Activated T-cell treated with anti-CD3 and anti-CD28 coated beads, Interleukin-2, amount 50 U/mL, for 24 hours (primary cell): Measurements from ENCODE around the gene LMAN2.
"Not testable (repeated sequence)": the region's sequence is repeated elsewhere in the genome, so short reads cannot be mapped to it uniquely, and the experiment has no call there.

Experiments used
- DNase-seq: peaks from one replicate; pipeline ENCODE4 v3.0.0-alpha.2; 2020
- H3K27ac Mint-ChIP-seq: 2 replicates; pipeline ENCODE4 v1.8.0; 2020; ENCODE audit warnings: mild to moderate bottlenecking, mixed read lengths
- H3K27me3 Mint-ChIP-seq: 2 replicates; pipeline ENCODE4 v1.8.0; 2020; ENCODE audit warnings: mixed read lengths
- H3K36me3 Mint-ChIP-seq: 2 replicates; pipeline ENCODE4 v1.8.0; 2020; ENCODE audit warnings: low read depth, mixed read lengths
- H3K4me1 Mint-ChIP-seq: 2 replicates; pipeline ENCODE4 v1.8.0; 2020; ENCODE audit warnings: low read depth, mixed read lengths
- H3K4me3 Mint-ChIP-seq: 2 replicates; pipeline ENCODE4 v1.8.0; 2020; ENCODE audit warnings: mild to moderate bottlenecking, moderate library complexity, mixed read lengths
- H3K9me3 Mint-ChIP-seq: 2 replicates; pipeline ENCODE4 v1.8.0; 2020; ENCODE audit warnings: mixed read lengths

LMAN2 gene

DNA sequence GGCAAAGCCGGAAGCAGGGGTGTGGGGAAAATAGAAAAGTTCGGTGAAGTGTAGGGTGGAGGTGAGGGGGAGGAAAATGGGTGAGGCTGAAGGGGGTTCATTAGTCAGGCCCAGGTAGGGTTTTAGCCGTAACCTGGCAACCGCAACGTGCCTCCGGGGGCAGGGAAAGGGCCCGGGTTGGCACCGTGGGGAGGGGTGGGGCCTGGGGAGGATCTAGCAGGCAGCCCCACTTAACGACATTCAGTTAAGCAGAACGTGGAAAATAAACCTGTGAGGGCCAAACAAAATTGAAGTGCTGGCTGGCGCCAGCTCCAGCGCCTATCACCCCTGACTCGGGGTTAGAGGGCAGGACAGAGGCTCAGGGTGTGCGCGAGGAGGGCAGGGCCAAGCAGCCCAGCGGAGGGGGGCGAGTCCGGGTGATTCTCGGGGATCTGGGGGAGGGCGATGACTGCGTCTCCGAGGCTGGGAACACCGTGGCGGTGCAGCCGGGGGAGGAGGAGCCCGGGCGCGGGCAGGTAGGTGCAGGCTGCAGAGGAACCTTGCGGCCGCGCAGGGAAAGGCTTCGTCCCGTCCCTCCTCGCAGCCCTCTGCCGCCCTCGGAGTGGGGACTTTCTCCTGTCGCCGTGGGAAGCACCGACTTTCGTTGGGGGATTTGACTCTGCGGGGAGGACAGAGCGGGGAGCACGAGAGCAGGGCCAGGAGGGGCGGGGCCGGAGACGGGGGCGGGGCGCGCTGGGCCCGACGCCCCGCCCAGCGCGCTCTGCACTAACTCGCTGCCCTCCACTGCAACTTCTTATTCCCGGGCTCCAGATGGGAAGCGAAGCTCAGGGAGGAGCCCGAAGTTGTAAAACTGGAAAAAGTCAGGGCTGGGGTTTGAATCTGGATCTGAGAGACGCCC is 11.4 kb upstream of the LMAN2 start:
- Mint-ChIP-seq H3K27ac (peak overlapping the region; percentile 93), H3K36me3 (peaks cover 43% of the 10 kb centered on the region), H3K9me3 (no peaks in the 10 kb centered on the region), H3K4me1 (peaks cover 76% of the 10 kb centered on the region), H3K27me3 (no peaks in the 10 kb centered on the region), H3K4me3 (peak overlapping the region; percentile 76)
- peak; percentile 81 for DNase-seq

DNA sequence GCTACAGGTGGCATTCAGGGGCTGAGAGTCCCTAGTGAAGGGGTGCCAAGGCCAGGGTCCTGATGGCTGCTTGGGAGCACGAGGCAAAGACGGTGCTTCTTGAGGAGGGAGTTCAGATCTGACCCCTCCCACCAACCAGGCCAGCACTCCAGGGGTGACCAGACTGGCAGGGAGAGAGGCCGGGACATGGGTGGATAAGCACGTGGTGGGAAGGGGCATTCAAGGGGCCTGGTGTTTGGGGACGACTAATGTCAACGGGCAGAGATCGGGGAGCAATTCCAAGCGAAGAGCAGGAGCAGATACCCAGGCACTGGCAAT is 10.8 kb upstream of the LMAN2 start:
- H3K4me1 Mint-ChIP-seq, result peaks cover 80% of the 10 kb centered on the region
- H3K36me3 Mint-ChIP-seq, result peaks cover 40% of the 10 kb centered on the region
- H3K4me3 Mint-ChIP-seq, result peak overlapping the region; percentile 76
- no peaks in the 10 kb centered on the region for H3K9me3 Mint-ChIP-seq
- no peak for DNase-seq
- H3K27me3 Mint-ChIP-seq, result no peaks in the 10 kb centered on the region
- peak overlapping the region; percentile 89 for H3K27ac Mint-ChIP-seq

DNA sequence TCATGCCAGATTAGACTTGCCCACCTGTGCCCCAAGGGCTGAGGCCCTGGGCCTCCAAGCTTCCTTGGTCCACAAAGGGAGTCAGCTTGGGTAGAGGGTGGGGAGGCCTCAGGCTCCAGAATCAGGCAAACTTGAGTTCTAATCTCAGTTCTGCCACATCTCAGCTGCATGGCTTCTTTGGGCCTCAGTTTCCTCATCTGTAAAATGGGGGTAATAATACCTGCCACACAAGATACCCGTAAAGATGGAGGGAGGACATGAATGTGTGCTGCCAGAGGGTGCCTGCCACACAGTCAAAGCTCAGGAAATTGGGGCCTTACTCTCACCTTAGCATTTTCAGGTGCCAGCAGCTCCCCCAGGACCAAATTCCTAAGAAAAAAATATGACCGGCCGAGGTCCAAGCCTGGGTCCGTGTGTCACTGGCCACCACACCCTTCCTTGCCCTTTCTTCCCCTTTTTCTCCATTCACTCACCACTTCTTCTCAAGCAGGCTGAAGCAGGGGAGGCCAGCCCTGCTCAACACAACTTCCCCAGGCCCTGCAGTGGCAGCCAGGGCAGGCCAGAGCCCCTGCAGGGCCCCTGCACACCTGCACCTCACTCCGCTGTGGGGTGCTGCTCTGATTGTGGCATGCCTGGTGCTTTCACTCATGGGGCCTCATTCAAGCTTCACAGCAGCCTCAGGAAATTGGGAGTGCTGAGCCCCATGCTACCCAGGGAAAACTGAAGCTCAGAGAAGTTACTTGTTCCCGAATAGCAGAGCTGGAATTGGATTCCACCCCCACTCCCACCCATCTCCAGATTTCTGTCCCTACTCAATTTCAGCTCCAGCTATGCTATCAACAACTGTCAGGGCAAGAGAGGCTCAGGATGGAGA is 10.2 kb upstream of the LMAN2 start:
- no peaks in the 10 kb centered on the region for H3K9me3 Mint-ChIP-seq
- H3K4me3 Mint-ChIP-seq, result peak overlapping the region; percentile 76
- H3K36me3 Mint-ChIP-seq, result peaks cover 36% of the 10 kb centered on the region
- H3K27me3 Mint-ChIP-seq, result no peaks in the 10 kb centered on the region
- peak overlapping the region; percentile 89 for H3K27ac Mint-ChIP-seq
- DNase-seq, result no peak
- H3K4me1 Mint-ChIP-seq, result peaks cover 84% of the 10 kb centered on the region

DNA sequence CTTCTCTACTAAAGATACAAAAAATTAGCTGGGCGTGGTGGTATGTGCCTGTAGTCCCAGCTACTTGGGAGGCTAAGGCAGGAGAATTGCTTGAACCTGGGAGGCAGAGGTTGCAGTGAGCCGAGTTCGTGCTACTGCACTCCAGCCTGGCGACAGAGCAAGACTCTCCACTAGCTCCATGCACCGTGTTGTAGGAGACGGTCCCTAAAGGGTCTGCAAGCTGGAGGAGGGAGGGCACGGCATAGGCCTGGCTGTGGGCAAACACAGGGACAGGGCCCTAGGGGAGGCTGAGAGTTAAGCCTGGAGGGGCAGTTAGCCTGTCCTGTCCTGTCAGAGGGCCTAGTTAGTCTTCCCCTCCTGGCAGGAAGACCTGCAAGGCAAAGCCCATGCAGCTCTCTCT is 9.3 kb upstream of the LMAN2 start:
- H3K9me3 Mint-ChIP-seq, DNase-seq, H3K27me3 Mint-ChIP-seq, H3K4me3 Mint-ChIP-seq: not testable (repeated sequence)
- peak overlapping the region; percentile 40 for H3K27ac Mint-ChIP-seq
- peaks cover 88% of the 10 kb centered on the region for H3K4me1 Mint-ChIP-seq
- peaks cover 32% of the 10 kb centered on the region for H3K36me3 Mint-ChIP-seq

DNA sequence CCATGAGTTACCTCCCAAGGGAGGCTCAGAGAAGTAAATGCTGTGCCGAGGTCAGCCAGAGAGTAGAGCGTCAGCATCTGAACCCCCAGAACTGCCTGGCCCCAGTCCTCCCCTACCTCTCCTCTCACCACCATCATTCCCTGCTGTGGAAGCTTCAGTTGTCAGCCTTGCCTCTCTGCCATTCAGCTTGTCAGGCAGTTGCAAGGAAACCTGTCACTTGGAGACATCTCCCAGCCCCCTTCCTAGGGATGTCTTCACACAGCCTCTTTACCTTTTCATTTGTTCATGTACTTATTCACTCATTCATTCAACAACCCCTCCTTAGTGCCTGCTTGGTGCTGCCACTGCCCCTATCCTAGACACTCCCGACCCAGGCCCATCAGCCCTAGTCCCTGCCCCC is 8.4 kb upstream of the LMAN2 start:
- peak overlapping the region; percentile 89 for H3K4me3 Mint-ChIP-seq
- peak overlapping the region; percentile 90 for H3K27ac Mint-ChIP-seq
- H3K36me3 Mint-ChIP-seq, result peaks cover 29% of the 10 kb centered on the region
- no peak for DNase-seq
- peaks cover 86% of the 10 kb centered on the region for H3K4me1 Mint-ChIP-seq
- peaks cover 8% of the 10 kb centered on the region for H3K9me3 Mint-ChIP-seq
- no peaks in the 10 kb centered on the region for H3K27me3 Mint-ChIP-seq

DNA sequence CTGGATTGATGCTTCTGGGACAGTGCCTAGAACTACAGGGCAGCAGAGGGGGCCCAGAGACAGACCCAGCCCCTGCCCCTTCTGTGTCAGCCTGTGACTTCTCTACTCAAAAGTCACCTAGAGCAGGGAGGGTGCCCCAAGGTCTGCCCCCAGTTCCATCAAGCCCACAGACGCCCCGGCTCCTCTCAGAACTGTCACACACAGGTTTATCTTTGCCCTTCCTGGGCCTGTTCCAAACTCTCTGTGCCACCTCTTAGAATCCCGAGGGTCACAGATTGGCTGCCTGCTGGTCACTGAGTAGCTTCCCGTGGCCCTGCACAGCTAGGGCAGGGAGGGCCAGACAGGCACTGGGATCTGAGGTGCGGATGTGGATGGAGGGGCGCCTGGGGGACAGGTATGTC is 8.0 kb upstream of the LMAN2 start:
- peak overlapping the region; percentile 90 for H3K27ac Mint-ChIP-seq

DNA sequence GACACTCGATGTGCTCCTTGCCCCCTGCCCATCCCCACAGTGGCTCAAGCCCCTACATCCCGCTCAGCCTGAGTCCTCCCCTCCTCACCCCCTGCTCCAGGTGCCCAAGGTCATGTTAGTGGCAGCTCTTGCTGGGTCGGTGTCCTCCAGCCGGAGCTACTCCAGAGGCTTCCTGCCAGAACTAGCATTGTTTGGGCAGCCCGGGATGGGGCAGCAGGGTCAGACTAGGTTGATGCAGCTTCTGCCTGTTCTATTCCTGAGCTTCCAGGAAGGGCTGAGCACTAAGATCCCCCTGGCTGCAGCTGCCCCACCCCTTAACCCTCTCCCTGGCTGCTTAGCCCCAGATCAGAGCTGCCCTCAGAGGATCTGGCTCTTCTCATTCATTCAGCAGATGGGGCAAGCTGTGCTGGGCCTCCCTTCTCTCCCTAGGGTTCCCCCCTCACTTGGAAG is 6.9 kb upstream of the LMAN2 start:
- peaks cover 8% of the 10 kb centered on the region for H3K9me3 Mint-ChIP-seq
- peak overlapping the region; percentile 90 for H3K27ac Mint-ChIP-seq
- peak overlapping the region; percentile 89 for H3K4me3 Mint-ChIP-seq
- no peak for DNase-seq
- H3K4me1 Mint-ChIP-seq, result peaks cover 79% of the 10 kb centered on the region
- H3K36me3 Mint-ChIP-seq, result peaks cover 27% of the 10 kb centered on the region
- H3K27me3 Mint-ChIP-seq, result no peaks in the 10 kb centered on the region

More for the DNA sequence above, 8.0 kb upstream of the LMAN2 start:
- Mint-ChIP-seq H3K36me3 (peaks cover 27% of the 10 kb centered on the region), H3K27me3 (no peaks in the 10 kb centered on the region), H3K4me3 (peak overlapping the region; percentile 89), H3K4me1 (peaks cover 86% of the 10 kb centered on the region), H3K9me3 (peaks cover 8% of the 10 kb centered on the region)
- DNase-seq, result no peak

DNA sequence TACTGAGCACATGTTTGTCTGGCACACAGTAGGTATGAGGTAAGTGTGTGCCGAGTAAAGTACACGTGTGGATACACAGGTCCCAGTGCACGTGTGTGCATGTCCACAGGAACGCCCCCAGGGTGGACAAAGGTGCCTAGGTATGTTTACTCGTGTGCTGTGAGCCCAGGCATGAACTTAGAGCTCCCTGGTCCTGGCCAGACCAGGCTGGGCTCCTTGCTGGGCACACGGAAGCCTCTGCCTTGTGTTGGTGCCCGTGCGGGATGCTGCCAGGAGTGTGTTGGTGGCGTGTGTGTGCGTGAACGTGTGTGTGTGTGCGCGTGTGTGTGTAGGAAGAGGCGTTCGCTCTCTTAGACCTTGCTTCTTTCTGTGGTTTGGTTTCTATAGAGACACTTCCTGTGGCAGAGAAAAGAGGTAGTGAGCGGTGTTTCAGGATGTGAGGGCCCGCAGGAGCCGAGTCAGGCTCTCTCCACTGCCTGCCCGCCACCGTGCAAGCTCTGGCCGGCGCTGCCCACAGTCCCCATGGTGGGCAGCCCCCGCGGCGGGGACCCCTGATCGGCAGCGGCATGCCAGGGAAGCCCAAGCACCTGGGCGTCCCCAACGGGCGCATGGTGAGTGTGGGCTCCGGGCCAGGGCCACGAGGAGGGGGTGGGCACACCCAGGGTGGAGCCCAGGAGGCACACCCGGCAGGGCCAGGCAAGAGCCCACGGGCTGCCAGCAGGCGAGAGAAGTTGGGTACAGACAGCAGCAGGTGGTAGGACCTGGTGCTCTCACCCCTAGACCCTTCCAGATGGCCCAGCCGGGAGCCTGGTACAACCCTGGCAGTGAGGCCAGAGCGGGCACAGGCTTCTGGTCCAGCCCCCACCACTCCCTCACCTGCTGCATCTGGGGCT is 6.2 kb upstream of the LMAN2 start, which contains the start of gene RGS14:
Gene RGS14 (plus strand): TSS at position 466 of the 893 bp plus-strand sequence. CDS start 101 bp downstream, at position 567.
- Mint-ChIP-seq H3K4me1 (peaks cover 72% of the 10 kb centered on the region), H3K36me3 (peaks cover 27% of the 10 kb centered on the region), H3K27me3 (no peaks in the 10 kb centered on the region), H3K27ac (peak within 1 kb of the TSS; percentile 92), H3K4me3 (peak within 1 kb of the TSS; percentile 89), H3K9me3 (peaks cover 8% of the 10 kb centered on the region)
- peak; percentile 78 for DNase-seq

DNA sequence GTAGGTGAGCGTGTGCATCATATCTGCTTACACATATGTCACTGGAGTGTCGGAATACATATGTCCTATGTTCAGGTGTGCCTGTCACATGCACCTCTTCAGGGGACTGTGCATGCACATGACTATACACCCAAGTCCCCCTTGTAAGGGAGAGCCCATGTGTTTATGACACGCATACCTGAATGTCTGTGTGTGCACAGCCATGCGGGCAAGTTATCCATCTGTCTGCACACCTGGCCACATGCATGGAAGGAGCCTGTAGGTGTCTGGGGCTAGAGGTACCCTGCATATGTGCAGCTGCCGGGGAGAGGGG is 5.6 kb upstream of the LMAN2 start:
- Mint-ChIP-seq H3K4me1 (peaks cover 68% of the 10 kb centered on the region), H3K27me3 (no peaks in the 10 kb centered on the region), H3K27ac (peak overlapping the region; percentile 92), H3K9me3 (peaks cover 8% of the 10 kb centered on the region), H3K36me3 (peaks cover 27% of the 10 kb centered on the region), H3K4me3 (peak overlapping the region; percentile 89)
- DNase-seq, result peak; percentile 47

DNA sequence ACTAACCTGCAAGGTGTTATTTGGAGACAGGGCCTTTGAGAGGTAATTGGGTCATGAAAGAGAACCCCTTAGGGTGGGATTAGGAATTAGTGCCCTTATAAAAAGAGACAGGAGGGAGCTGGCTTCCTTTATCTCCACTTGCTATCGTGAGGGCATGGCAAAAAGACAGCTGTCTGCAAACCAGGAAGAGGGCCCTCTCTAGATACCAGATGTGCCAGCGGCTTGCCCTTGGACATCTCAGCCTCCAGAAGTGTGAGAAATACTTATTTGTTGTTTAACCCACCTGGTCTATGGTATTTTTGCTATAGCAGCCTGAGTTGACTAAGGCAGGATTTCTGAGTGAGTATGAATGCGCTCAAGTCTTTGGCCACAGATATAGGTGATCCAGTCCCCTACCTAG is 5.3 kb upstream of the LMAN2 start:
- H3K36me3 Mint-ChIP-seq, result peaks cover 26% of the 10 kb centered on the region
- H3K4me1 Mint-ChIP-seq, result peaks cover 68% of the 10 kb centered on the region
- H3K27me3 Mint-ChIP-seq, result no peaks in the 10 kb centered on the region
- no peak overlapping the region for H3K27ac Mint-ChIP-seq
- peak overlapping the region; percentile 89 for H3K4me3 Mint-ChIP-seq
- peaks cover 8% of the 10 kb centered on the region for H3K9me3 Mint-ChIP-seq
- DNase-seq, result no peak

DNA sequence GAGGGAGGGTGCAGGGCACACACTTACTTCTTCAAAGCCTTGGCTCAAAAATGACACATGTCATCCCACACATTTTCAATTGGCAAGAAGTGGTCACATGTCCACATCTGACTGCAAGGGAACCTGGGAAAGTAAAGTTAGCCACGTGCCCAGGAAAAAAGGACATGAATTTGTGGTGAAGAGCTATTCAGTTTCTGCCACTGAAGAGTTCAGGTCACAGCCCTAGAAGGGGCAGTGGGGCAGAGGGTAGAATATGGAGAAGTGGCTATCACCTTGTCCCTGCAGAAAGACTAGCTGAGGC is 4.3 kb upstream of the LMAN2 start:
- peaks cover 59% of the 10 kb centered on the region for H3K4me1 Mint-ChIP-seq
- H3K9me3 Mint-ChIP-seq, result peaks cover 8% of the 10 kb centered on the region
- H3K36me3 Mint-ChIP-seq, result peaks cover 30% of the 10 kb centered on the region
- H3K27me3 Mint-ChIP-seq, result no peaks in the 10 kb centered on the region
- H3K27ac Mint-ChIP-seq, result no peak overlapping the region
- no peak for DNase-seq
- no peak overlapping the region for H3K4me3 Mint-ChIP-seq

DNA sequence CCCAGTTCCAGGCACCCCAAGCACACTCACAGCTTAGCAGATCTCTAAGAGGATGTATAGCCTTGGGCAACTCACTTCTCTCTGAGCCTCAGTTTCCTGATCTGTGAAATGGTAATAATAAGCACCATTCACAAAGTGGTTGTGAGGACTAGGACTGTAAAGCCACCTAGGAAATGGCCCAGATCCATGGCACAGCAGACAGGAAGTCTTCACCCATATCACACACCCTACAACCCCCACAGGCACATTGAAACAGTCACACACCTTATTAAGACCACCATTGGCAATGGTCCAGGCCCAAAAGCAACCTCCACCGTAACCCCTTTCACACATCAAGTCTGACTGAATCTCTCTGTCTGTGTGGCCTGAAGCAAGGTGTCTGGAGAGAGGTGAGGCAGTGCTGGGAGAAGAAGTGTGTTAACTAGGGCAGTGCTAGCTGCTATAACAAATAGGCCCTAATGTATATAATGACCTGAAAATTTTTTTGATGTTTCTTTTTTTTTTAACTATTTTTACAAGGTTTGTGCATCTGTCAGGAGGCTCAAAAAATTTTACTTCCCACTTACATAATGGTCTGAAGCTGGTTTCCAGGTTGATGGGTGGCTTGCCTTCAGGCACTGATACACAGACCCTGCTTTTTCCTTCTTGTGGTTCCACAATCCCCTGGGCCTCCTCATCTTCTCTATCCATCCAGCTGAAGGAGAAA is 3.8 kb upstream of the LMAN2 start:
- peaks cover 34% of the 10 kb centered on the region for H3K36me3 Mint-ChIP-seq
- no peaks in the 10 kb centered on the region for H3K27me3 Mint-ChIP-seq
- H3K4me1 Mint-ChIP-seq, result peaks cover 61% of the 10 kb centered on the region
- no peak overlapping the region for H3K4me3 Mint-ChIP-seq
- H3K9me3 Mint-ChIP-seq, result peaks cover 8% of the 10 kb centered on the region
- H3K27ac Mint-ChIP-seq, result no peak overlapping the region
- no peak for DNase-seq

DNA sequence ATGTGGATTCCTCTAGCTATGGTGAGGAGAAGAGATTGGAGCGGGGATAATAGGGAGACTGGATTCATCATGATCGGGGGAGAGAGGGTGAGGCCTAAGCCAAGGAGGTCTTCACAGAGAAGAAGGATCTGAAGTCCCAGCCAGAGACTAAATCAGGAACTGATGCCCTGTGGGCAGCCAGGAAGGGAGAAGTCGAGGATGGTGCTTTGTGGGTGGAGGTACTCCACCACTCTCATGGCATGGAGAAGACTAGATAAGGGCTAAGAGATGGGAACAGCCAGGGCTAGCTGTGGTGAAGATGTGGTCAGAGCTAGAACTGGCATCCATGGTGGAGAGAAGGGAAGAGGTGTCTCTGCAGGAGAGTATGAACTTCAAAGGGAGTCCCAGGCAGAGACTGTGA is 3.2 kb upstream of the LMAN2 start:
- no peak overlapping the region for H3K4me3 Mint-ChIP-seq

DNA sequence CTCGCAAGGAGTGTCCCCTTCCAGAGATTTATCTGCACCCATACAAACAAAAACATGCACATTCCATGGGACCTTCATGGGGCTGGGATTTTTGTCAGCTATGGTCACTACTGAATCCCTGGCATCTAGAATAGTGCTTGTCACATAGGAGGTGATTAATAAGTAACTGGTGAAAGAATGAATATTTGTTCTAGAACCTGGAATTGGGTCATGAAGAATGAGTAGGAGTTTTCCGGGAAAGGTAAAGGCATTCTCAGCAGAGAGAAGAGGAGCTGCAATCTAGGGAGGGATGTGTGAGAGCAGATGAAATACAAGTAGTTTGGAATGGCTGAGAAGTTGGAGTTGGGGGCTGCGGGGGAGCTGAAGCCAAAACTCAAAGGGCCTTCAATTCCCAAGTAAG is 2.8 kb upstream of the LMAN2 start:
- H3K4me1 Mint-ChIP-seq, result peaks cover 61% of the 10 kb centered on the region
- H3K27ac Mint-ChIP-seq, result no peak overlapping the region
- no peak for DNase-seq
- H3K36me3 Mint-ChIP-seq, result peaks cover 36% of the 10 kb centered on the region
- no peak overlapping the region for H3K4me3 Mint-ChIP-seq
- no peaks in the 10 kb centered on the region for H3K27me3 Mint-ChIP-seq
- peaks cover 8% of the 10 kb centered on the region for H3K9me3 Mint-ChIP-seq

More for the DNA sequence above, 3.2 kb upstream of the LMAN2 start:
- no peaks in the 10 kb centered on the region for H3K27me3 Mint-ChIP-seq
- H3K27ac Mint-ChIP-seq, result no peak overlapping the region
- peaks cover 33% of the 10 kb centered on the region for H3K36me3 Mint-ChIP-seq
- DNase-seq, result no peak
- H3K9me3 Mint-ChIP-seq, result peaks cover 8% of the 10 kb centered on the region
- peaks cover 61% of the 10 kb centered on the region for H3K4me1 Mint-ChIP-seq
